Duodenal mucosa (tissue), 2 donors: Measurements from ENCODE around the gene REXO1.

Source experiments
- H3K27ac ChIP-seq: one replicate; pipeline ENCODE4 v1.7.0; 2013; ENCODE audit warnings: low read depth, low read length
- H3K27me3 ChIP-seq, 2 donors: one replicate each; pipeline ENCODE4 v1.7.0; 2013; ENCODE audit warnings: low read length in 2 of 2, control low read depth in 1 of 2; ENCODE audit not compliant: insufficient read depth in 2 of 2, control insufficient read depth in 1 of 2
- H3K36me3 ChIP-seq, 2 donors: one replicate each; pipeline ENCODE4 v1.7.0; 2013; ENCODE audit warnings: low read length in 2 of 2, control low read depth in 1 of 2; ENCODE audit not compliant: insufficient read depth in 2 of 2, control insufficient read depth in 1 of 2
- H3K4me1 ChIP-seq, 2 donors: one replicate each; pipeline ENCODE4 v1.7.0; 2013; ENCODE audit warnings: low read length in 2 of 2, control low read depth in 1 of 2; ENCODE audit not compliant: insufficient read depth in 2 of 2, control insufficient read depth in 1 of 2
- H3K4me3 ChIP-seq, 2 donors: one replicate each; pipeline ENCODE4 v1.7.0; 2013; ENCODE audit warnings: low read length in 2 of 2, low read depth in 1 of 2
- H3K9ac ChIP-seq, 2 donors: one replicate each; pipeline ENCODE4 v1.7.0; 2013; ENCODE audit warnings: low read length in 2 of 2, low read depth in 1 of 2
- H3K9me3 ChIP-seq, 2 donors: one replicate each; pipeline ENCODE4 v1.7.0; 2013; ENCODE audit warnings: low read length in 2 of 2, control low read depth in 1 of 2; ENCODE audit not compliant: control insufficient read depth in 1 of 2

Gene REXO1

DNA sequence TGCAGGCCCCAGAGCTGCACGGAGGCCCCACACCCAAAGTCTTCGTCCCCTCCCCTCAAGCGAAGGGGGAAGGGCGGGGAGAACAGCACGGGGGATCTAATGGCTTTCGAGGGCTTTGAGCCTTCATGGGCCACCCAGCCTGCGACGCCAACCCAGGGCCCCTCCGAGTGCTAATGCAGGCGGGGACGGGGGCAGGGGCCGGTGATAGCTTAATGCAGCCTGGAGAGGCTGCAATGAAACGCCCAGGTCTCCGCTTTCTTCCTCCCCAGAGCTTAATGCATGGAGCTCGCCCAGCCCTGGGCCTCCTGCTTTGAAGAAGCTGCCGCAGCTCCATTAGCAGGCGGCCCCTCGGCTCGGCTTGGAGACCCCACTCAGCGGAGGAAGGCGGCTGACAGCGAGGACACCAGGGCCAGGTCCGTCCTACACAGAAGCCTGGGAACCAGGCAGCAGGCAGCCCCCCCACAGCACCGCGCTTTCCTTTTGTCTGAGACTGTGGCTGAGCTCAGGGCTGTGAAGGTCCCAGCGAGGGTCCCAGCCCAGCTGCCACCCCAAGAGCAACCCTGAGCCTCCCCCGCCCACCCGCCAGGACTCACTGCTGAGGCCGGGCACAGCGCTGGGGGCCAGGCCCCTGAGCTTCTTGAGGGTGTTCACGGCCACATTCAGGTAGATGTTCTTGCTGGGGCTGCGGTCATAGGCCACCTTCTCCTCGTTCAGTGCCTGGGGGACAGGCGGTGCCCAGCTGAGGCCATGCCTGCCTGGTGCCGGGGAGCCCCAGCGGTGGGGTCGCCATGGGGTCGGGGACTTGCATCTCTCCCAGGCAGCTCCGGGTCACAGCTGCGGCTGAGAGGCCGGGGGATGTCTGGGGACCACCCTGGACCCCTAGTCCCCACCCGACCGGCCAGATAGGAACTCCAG, 28.7 kb downstream of the REXO1 start:
- H3K27ac ChIP-seq: no peak overlapping the region
- H3K36me3 ChIP-seq: peaks cover 27 to 87% of the 10 kb centered on the region in 2 donors
- no peaks in the 10 kb centered on the region for H3K27me3 ChIP-seq
- no peaks in the 10 kb centered on the region for H3K4me1 ChIP-seq
- no peaks in the 10 kb centered on the region for H3K9me3 ChIP-seq
- H3K4me3 ChIP-seq: no peak overlapping the region
- H3K9ac ChIP-seq: no peak overlapping the region

- Histone ChIP-seq H3K4me3 (no peak overlapping the region), H3K9me3 (no peaks in the 10 kb centered on the region), H3K27ac (no peak overlapping the region), H3K4me1 (no peaks in the 10 kb centered on the region), H3K27me3 (no peaks in the 10 kb centered on the region), H3K9ac (no peak overlapping the region), H3K36me3 (peaks cover 24 to 82% of the 10 kb centered on the region in 2 donors)
Measured at GRCh38 chr19:1818549-1819195, 29.6 kb downstream of the REXO1 start.

DNA sequence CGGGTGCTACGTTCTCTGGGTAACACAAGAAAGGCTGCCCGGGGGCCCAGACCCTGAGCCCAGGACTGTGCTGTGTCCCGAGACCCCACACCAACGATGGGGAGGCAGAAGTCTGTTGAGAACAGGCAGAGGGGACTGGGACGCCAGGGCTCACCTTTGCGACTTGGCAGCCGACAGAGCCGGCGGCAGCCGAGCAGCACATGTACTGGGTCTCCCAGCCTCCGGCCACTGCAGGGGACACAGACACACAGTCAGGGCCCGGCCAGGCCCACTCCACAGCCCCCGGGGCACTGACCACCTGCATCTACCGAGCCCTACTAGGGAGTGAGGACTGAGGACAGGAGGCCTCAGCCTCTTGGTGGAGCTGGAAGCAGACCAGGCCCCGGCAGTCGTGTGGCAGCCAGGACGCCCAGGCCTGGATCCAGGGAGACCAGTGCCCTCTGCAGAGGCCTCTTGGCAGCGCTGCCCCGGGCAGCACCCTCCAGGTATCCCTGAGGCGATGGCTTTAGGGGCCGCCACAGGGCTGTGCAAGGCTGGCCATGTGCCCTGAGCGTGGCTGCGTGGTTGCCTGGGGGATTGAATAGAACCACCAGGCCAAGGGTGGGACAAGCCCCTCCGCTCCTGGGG, 30.6 kb downstream of the REXO1 start:
- H3K27me3 ChIP-seq: no peaks in the 10 kb centered on the region
- H3K4me3 ChIP-seq: no peak overlapping the region
- peaks cover 6 to 9% of the 10 kb centered on the region in 2 donors for H3K4me1 ChIP-seq
- H3K36me3 ChIP-seq: peaks cover 16 to 73% of the 10 kb centered on the region in 2 donors
- H3K27ac ChIP-seq: no peak overlapping the region
- H3K9me3 ChIP-seq: no peaks in the 10 kb centered on the region
- H3K9ac ChIP-seq: no peak overlapping the region

DNA sequence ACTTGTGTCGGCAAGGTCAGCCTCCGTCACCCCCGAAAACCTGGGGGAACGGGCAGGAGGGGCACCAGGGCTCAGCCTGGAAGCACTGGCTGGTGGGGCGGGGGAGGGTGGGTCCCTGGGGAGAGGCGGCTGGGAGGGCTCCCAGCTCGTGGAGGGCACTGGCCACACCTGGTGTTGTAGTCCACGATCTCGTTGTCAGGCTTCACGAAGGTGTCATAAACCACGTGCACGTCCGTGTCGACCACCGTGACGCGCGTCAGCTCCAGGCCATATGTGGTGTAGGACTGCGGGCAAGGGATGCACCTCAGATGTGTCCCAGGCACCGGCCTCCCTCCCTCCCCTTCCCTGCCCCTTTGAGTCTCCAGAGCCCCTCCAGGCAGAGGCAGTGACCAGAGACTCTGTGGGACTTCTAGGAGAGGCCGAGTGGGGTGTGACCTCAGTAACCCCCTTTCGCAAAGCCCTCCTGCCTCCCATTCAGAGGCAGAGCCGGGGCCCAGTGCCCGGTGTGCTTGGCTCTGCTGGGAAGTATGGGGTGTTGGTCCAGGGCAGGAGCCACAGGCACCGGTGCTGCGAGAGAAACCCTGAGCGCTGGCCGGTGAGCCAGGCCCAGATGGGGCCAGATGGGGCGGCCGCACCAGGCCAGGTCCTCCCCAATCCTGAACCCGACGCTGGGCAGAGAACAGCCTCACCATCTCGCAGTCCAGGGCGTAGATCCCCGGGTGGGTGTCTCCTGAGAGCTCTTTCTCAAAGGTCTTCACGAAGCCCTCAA, 31.6 kb downstream of the REXO1 start:
- H3K4me1 ChIP-seq: peaks cover 6 to 11% of the 10 kb centered on the region in 2 donors
- H3K27me3 ChIP-seq: no peaks in the 10 kb centered on the region
- H3K4me3 ChIP-seq: no peak overlapping the region
- H3K9me3 ChIP-seq: no peaks in the 10 kb centered on the region
- peaks cover 12 to 63% of the 10 kb centered on the region in 2 donors for H3K36me3 ChIP-seq
- no peak overlapping the region for H3K27ac ChIP-seq
- no peak overlapping the region for H3K9ac ChIP-seq

DNA sequence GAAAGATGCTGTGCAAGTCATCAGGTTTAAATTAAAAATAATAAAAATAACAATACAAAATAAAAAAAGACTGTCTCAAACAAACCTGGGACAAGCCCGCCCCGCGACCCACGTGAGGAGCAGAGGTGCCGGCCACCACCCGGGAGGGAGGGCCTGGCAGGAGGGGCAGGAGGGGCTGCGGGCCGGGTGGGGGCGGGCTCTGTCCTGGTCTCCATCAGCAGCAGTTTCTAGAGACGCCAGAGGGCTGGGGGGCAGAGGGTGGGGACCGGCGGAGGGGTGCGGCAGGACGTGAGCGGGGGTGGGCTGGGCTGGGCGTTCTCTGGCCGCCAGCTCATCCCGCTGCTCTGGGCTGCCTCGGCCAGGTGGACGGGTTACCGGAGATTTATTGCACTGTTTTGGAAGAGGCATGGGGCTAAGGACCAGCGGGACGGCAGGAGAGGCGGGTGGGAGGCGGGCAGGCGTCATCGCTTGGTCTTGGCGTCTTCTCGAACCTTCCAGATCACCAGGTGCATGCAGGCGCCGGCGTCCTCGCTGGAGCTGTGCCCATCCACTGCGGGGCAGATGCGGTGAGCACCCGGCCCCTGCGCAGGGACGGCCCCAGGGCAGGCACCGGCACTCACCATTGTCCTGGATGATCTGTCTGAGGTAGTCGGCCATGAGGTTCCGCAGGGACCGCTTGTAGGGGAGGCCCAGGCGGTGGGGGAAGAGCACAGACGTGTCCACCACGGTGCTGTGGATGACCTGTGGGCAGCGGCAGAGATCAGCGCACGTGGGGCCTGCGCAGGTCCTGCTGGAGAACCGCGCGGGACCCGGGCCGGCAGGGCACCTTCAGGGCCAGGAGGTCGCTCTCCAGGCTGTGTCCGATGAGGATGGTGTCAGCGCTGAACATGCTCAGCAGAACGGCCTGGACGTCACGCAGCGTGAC, 32.4 kb downstream of the REXO1 start:
- H3K4me3 ChIP-seq: no peak overlapping the region
- no peaks in the 10 kb centered on the region for H3K27me3 ChIP-seq
- H3K27ac ChIP-seq: no peak overlapping the region
- H3K9ac ChIP-seq: no peak overlapping the region
- peaks cover 6 to 14% of the 10 kb centered on the region in 2 donors for H3K4me1 ChIP-seq
- no peaks in the 10 kb centered on the region for H3K9me3 ChIP-seq
- peaks cover 12 to 57% of the 10 kb centered on the region in 2 donors for H3K36me3 ChIP-seq

GRCh38 chr19:1814833-1815604, 33.3 kb downstream of the REXO1 start:
- H3K27ac ChIP-seq: no peak overlapping the region
- H3K4me3 ChIP-seq: no peak overlapping the region
- no peaks in the 10 kb centered on the region for H3K27me3 ChIP-seq
- H3K36me3 ChIP-seq: peaks cover 12 to 51% of the 10 kb centered on the region in 2 donors
- no peaks in the 10 kb centered on the region for H3K9me3 ChIP-seq
- H3K4me1 ChIP-seq: peaks cover 6 to 14% of the 10 kb centered on the region in 2 donors
- H3K9ac ChIP-seq: no peak overlapping the region

GRCh38 chr19:1814391-1814790, 33.9 kb downstream of the REXO1 start:
- H3K36me3 ChIP-seq: peaks cover 12 to 44% of the 10 kb centered on the region in 2 donors
- H3K4me3 ChIP-seq: no peak overlapping the region
- no peak overlapping the region for H3K9ac ChIP-seq
- H3K27me3 ChIP-seq: no peaks in the 10 kb centered on the region
- H3K27ac ChIP-seq: no peak overlapping the region
- H3K9me3 ChIP-seq: no peaks in the 10 kb centered on the region
- peaks cover 6 to 14% of the 10 kb centered on the region in 2 donors for H3K4me1 ChIP-seq

- H3K27me3 ChIP-seq: no peaks in the 10 kb centered on the region
- H3K4me3 ChIP-seq: peak overlapping the region; percentile 74 to 82
- peaks cover 11 to 35% of the 10 kb centered on the region in 2 donors for H3K36me3 ChIP-seq
- peaks cover 6 to 14% of the 10 kb centered on the region in 2 donors for H3K4me1 ChIP-seq
- no peak overlapping the region for H3K27ac ChIP-seq
- H3K9ac ChIP-seq: peak overlapping the region; percentile 52 to 56
- H3K9me3 ChIP-seq: no peaks in the 10 kb centered on the region
Measured at GRCh38 chr19:1813192-1814182, 34.8 kb downstream of the REXO1 start.
